Activated CD4-positive, alpha-beta T cell treated with anti-CD3 and anti-CD28 coated beads, Interleukin-2, amount 50 U/mL, for 4 hours (primary cell): ENCODE measurements around the gene BCL2.
A peak's percentile ranks its signal among the peaks of the same experiment; 100 is the strongest.

Experiments used
- DNase-seq, 2 experiments: peaks; one replicate each; pipeline ENCODE4 v3.0.0-alpha.2; 2020

BCL2 gene

DNA sequence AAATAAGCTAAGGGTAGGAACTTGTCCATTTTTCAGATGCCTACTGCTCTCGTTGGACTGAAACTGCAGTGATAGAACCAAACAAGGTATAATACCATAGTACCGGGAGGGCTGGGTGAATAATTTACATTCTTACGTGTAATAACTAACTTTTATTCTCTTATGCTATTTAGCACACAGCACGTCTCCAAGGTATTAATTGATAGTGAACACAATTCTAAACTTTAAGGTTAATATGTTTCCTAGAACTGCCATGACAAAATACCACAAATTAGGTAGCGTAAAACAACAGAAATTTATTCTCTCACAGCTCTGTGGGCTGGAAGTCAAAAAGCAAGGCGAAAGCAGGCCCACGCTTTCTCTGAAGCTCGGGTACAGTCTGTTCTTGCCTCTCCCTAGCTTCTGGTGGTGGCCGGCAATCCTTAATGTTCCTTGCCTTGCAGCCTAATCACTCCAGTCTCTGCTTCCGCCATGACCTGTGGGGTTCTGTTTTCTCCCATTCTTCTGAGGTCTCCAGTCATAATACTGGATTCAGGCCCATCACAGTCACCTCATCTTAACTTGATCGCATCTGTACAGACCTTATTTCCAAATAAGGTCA, 5.6 kb upstream of the BCL2 start:
- no peak for DNase-seq

DNA sequence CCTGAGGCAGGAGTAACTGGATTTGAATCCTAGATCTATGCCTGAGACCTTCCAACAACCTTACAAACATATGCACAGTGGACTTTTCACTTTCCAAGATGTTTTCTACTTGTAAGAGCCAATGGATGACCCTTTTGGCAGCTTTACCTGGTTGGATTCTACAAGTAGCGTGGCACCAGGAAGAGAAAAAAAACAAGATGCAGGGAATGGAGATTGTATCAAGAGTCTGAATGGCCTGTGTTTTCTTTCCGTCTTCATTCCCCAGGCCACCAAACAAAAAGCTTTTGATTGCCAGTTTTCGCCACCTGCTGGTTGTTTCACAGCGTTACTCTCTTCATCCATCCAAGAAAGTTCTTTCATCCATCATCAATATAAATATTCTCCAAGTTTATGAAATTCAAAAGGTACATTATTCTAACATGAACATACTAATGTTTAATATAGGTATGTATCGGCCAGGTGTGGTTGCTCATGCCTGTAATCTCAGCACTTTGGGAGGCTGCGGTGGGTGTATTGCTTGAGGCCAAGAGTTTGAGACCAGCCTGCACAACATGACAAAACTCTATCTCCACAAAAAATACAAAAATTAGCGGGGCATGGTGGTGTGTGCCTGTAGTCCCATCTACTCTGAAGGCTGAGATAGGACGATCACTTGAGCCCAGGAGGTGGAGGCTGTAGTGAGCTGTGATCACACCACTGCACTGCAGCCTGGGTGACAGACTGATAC, 3.5 kb upstream of the BCL2 start:
- DNase-seq: peak; percentile 48 to 50

DNA sequence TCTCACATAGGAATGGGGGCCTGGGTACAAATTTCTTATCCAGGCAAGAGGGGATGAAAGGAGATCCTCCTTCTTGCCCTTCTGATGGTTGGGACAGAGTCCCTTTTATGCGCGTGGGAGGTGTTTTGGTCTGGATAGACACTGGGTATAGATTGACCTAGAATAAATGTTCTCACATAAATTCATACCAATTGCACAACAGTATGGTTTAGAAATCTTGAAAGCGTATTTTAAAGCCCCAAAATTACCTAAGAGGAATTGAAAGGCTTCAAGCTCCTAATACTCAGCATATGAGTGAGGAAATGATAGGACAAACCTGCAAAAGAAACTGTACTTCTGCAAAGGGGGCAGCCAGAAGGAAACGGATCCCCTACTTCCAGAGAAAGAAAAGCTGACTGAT, 2.6 kb upstream of the BCL2 start:
- no peak for DNase-seq

DNA sequence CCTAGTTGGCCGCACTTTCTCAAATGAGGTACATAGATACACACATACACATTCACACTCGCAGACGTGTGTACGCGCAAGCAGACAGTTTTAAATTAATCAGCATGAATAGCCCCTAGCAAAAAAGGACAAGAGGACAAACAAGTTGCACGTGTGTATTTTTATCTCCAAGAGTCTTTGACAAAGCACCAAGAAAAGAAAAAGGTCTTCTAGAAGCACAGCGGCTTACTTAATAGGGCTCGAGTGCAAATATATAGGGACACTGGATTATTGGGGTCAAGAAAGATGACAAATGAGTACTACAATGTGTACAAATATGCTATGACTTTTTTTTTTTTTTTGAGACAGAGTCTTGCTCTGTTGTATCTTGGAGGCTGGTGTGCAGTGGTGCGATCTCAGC, 1.7 kb upstream of the BCL2 start:
- no peak for DNase-seq

DNA sequence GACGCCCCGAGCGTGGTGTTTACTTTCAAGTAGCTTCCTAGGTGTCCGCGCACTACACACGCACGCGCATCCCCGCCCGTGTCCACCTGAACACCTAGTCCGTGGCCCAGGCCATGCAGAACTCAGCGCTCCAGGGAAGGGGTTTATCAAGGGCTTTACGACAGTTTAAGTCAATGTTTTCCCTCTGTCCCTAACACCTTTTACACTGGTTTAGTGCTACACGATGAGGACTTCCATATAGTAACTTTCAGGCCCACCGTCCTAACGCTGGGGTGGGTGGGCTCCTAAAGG, 1.4 kb upstream of the BCL2 start:
- DNase-seq: no peak

DNA sequence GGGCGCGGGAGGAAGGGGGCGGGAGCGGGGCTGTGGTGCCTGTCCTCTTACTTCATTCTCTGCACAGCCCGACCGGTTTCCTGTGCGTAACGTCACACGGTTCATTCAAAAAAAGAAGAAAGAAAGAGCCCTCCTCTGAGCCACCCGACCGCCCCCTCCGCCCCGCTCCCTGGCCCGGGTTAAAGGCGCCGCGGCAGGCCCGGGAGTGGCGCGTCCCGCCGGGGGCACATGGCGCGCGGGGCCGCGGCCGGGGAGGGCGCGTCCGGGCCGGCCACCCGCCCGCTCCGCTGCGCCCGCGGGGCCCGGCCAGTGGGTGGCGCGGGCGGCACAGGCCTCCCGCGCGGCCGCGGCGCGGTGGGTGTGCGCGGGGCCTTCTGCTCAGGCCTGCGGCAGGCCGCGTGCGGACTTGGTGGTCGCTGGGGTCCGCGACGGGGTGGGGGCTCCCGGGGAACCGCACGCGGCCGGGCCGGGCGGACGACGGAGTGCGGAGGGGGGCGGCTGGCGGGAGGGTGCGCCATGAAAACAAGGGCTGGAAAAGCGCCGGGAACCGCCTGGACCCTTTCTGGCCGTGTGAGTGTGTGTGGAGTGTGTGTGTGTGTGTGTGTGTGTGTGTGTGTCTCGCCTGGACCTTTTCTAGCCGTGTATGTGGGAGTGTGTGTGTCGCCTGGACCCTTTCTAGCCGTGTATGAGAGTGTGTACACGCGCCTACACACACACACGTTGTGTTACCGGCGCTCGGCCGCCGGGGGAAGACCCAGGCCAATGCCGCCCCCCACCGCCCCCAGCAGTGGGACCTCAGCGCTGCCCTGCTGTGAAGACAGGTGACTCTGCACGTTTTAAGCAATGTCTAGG, 780 bp upstream of the BCL2 start:
- peak; percentile 84 to 88 for DNase-seq

DNA sequence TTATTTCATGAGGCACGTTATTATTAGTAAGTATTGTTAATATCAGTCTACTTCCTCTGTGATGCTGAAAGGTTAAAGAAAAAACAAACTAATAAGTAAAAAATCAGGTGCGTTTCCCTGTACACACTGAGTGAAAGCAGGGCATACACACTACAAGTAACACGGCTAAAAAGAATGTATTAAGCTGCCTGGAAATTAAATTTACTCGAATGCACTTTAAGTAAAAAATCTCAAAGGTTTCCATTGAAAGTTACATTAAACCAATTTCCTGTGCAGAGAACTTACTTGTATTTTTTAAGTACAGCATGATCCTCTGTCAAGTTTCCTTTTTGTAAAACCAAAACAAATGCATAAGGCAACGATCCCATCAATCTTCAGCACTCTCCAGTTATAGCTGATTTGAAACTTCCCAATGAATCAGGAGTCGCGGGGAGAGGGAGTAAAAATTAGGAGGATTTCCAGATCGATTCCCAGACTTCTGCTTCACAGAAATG, 633 bp downstream of the BCL2 start:
- no peak for DNase-seq

DNA sequence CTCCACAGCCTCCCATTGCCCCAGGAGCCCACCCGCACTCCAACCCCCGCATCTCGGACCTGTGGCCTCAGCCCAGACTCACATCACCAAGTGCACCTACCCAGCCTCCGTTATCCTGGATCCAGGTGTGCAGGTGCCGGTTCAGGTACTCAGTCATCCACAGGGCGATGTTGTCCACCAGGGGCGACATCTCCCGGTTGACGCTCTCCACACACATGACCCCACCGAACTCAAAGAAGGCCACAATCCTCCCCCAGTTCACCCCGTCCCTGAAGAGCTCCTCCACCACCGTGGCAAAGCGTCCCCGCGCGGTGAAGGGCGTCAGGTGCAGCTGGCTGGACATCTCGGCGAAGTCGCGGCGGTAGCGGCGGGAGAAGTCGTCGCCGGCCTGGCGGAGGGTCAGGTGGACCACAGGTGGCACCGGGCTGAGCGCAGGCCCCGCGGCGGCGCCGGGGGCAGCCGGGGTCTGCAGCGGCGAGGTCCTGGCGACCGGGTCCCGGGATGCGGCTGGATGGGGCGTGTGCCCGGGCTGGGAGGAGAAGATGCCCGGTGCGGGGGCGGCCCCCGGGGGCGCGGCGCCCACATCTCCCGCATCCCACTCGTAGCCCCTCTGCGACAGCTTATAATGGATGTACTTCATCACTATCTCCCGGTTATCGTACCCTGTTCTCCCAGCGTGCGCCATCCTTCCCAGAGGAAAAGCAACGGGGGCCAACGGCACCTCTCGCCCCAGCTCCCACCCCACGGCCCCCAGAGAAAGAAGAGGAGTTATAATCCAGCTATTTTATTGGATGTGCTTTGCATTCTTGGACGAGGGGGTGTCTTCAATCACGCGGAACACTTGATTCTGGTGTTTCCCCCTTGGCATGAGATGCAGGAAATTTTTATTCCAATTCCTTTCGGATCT, 1.3 kb downstream of the BCL2 start:
- peak; percentile 82 to 83 for DNase-seq

DNA sequence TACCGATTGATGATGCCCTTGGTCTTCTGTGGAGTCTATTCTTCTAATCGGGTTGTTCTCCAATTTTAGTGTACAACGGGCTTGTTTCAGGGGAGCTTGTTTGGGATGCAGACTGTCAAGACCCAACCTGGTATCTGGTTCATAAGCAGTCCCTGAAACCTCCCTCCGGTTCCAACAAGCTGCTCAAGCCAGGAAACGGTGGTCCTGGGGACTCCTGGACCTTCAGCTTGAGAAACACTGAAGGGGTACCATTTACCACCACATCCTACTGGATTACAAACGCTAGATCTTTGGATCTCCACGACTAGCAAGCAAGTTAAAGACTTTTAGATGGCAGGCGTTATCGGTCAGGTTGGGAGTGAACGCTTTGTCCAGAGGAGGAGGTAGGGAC, 2.0 kb downstream of the BCL2 start:
- no peak for DNase-seq

DNA sequence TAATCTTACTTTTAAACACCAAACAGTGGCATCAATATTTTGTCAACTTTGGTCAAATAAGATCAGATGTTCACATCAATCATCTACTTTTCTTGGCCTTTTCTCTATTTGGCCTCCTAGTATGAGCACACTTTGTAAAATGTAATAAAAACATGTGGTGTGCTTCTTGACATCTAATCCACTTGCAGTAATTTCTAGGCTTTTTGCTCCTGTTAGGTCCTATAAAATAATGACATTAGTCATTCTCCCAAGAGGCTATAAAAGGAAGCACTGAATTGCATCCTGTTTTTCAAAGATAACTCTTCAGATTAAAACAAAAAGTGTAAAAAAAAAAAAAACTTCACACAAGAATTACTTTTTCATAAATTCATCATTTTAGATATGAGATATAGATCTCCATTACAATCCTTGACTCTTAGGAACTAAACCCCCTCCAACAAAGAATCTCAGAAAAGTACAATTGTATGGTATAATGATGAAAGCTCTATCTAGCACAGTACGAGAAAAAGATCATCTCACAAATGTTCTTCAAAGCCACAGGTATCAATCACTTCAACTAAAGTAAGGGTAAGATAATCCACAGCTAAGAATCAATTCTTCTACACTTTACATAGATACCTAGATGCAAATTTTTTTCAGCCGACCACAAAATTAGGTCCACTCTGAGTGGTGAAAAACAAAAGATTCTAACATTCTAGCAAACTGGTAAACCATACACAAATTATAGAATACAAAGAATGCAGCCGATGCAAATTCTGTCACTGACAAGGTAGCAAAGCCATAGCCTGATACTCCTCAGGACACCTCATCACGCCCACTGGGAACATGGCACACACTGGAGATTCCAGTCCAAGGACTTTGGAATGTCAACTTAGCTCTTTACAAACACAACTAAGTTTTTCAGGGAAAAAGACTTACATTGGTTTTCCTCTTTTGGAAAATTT, 2.7 kb downstream of the BCL2 start:
- DNase-seq: no peak

DNA sequence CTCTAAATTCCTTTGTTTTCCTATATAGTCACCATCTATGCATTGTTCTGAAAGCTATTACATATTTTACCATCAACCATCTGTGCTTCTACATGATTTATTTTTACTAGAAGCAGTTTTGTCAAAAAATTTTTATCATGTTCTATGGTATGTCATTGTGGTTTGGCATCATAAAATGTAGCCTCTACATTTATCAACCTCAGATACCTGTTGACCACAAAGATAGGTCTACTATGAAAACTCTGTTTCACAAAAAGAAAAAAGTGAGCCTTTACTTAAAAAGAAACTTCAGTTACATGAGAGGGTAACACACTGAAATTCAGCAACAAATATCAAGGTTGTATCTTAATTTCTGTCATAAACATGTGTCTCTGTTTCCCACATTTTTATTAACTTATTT, 3.7 kb downstream of the BCL2 start:
- DNase-seq: no peak

DNA sequence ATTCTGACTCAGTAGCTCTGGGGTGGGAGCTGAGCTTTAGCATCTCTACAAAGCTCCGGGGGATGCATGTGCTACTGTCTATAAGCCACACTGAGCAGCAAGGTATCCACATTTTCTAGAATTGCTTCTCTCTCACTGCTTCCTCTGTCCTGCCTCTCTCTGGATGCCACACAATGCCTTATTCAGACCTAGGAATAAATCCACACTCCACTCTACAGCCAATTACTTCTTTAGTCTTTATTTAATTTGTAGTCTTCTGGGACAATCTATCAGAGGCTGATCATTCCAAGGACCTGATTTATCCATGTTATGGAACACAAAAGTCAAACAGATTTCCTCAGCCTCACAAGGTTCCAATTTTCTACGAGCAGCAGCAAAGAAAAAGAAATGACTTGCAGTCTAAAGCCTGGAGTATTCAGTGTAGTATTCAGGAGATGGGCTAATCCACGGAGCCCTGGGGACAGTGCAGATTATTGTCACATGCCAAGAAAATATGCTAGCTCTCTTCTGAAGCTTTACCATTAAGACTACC, 4.4 kb downstream of the BCL2 start:
- no peak for DNase-seq

DNA sequence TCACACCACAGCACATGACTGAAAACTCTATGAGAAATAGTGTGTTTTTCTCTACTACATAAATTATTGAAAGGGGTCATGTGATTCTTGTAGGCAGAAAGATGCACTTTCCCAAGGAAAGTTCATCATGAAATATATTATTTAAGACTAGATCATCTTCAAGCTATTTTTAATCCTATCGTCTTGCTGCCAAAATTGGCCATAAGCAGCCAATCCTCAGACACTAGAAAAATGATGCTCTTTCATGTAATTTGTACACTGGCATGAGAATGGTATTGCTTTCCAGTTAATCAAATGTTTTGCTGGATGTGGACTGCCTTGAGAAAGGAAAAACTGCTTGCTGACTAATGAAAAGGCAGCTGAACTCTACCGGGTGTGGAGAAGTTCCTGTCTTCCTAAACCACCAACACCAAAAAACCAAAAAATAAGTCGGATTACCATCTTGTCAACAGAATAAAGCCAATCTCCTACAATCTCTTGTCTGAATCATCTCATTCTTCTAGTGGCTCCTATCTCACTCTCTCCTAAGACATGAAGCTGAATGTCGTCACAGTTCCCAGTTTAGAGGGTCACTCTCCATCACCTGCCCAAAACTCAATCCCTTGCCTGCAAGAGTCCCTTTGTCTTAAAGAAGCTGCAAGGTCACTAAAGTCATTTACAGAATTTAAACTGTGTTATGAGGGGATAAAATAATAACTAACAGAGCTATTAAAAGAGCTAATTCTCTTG, 5.3 kb downstream of the BCL2 start:
- DNase-seq: no peak

DNA sequence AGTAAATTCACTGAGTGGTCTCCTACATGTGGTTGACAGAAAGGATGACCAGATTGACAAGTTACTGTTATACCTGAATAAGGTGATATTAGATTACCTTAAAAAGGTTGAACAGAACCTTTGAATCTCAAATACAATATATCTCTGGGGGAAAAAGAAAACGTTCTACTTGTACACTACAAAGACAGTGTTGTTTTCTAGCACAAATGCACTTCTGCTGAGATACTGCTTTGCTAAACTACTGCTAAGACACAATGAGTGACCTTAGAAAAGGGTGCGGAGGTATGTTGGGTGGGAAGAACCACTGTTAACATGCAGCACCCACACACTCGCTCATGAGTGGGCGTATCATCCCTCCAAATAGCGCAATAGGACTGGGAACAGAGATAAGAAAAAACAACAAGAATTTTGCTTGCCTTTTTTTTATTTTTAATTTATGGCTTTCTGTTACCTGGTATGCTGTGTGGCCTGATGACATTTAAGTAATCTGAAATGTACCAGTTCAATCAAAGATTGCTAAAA, 6.1 kb downstream of the BCL2 start:
- no peak for DNase-seq

DNA sequence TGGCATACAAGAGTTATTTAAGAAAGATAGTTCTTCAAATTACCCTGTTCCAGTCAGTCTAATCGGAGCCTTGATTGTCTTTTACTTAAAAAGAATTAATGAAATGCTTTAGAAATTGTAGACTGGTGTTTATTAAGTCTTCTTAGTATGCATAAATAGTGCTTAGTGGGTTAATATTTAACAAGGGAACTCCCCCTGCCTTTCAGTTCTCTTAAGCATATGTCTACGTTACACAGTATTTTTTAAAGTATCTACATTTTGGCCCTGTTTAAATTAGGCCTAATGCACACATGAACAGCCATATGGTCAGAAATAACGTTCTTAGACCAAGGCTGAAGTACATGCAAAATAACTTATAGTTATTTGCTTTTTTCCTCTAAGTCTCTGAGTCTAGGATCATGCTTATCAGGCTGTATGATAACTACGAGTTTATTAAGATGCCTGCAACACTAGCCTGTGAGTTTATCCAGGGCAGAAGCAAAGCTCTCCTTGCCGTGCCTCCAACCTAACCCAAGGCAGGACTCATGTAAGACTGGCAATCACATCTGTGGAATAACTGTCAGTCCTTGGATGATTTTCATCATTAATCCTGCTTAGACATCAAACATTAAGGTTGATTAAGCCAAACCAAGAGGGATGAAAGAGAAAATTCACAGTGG, 6.7 kb downstream of the BCL2 start:
- no peak for DNase-seq

DNA sequence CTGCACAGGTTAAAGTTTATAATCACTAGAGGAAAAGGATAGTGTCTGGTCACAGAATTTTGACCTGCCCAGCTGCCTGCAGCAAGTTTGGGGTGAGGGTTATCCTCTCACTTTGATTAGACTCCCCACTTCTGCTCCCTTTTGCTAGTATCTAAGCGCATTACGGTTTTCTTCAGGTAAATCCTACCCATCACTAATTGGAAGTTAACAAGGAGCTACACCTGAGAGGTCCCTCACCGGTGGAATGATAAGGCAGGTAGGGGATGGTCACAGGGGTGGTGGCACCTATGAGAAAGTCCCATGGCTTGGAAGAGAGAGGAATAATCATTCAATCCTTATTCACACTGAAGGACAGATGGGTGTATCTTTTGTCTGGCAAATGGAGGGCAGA, 7.6 kb downstream of the BCL2 start:
- DNase-seq: no peak

DNA sequence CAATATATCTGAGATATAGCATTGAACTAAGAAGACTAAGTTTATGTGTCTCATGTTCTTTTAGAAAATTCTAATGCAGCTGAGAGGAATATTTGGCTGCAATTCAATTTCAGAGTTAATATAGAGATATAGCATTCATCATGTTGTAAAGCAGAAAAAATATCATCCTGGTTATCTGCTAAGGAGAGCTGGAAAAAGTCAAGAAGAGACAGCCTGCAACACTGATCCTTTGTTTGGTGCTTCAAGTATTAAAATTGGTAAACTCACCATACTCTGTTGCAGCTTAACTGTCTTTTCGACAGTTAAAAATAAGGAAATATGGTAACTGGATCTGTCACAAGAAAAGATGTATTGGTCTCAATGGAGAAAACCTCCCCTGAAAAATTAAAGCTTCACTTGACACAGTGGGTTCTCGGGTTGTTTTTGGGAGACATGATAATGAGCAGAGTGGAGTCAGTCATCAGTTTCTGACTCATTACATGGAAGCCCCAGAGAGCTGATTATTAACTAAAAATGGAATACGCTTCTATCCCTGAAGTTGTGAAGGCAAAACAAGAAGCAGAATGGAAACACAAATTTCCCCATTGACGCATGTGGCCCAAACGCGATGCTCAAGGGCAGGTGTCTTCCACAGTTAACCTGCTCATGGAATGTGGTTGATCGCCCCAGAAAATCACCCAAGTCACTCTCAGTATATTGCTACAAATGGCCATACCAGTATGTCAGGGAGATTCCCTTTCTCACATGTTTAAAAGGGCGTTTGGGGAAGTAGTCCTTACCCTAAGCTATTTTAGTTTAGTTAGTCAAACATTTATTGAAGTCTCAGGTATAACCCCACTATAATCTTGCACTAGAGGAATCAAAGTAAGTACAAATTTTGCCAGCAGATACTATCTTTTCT, 8.2 kb downstream of the BCL2 start:
- DNase-seq: no peak

DNA sequence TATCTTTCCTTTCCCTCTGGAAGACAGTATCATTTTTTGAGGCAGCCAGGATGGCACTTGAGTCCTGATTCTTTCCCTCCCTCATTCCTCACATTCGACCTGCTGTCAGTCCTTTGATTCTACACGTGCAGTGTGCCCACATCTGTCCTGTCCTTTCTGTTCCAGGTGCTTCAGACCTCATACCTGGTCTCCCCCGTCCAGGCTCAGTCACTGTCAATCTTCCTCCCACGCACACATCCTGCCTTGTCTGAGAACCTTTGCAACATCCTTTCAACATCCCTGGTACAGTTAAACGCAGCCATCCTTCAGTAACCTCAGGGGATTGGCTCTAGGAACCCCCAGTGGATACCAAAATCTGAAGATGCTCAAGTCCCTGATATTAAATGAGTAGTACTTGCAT, 10.1 kb downstream of the BCL2 start:
- DNase-seq: peak; percentile 46 to 49
